NB4 (cell line): Measurements from ENCODE around the gene TEDC2.

Experiments used
- MAX ChIP-seq: IDR thresholded peaks from 2 replicates; pipeline ENCODE4 v1.6.1; 2011; ENCODE audit warnings: low read depth, low read length
- TF ChIP-seq, protein P1 (sequence below): IDR thresholded peaks from one replicate; pipeline ENCODE4 v1.5.1; 2012; ENCODE audit warnings: low read depth, low read length

DNA sequence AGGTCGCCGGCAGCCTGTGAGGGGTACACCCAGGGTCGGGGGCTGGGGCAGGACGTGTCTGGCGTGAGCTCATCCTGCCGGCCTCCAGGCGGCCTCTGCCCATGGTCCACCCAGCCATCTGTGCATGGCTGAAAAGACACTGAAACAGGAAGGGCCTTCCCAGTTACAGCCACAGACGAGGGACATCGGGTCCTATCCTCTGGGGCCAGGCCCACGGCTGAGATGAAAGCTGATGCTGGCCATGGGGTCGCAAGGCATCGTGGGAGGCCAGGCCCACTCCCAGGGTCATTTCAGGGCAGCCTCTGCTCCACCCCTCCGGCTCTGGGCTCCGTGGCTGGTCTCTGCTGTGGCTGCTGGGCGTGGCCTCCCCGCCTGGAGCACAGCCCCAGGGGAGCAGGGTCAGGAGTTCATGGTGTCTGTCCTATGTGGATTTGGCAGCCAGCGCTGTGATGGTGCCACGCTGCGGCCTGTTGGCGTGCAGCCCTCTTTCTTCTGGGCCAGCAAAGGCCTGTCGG, 37.3 kb downstream of the TEDC2 start:
- TF ChIP-seq, protein P1, sequence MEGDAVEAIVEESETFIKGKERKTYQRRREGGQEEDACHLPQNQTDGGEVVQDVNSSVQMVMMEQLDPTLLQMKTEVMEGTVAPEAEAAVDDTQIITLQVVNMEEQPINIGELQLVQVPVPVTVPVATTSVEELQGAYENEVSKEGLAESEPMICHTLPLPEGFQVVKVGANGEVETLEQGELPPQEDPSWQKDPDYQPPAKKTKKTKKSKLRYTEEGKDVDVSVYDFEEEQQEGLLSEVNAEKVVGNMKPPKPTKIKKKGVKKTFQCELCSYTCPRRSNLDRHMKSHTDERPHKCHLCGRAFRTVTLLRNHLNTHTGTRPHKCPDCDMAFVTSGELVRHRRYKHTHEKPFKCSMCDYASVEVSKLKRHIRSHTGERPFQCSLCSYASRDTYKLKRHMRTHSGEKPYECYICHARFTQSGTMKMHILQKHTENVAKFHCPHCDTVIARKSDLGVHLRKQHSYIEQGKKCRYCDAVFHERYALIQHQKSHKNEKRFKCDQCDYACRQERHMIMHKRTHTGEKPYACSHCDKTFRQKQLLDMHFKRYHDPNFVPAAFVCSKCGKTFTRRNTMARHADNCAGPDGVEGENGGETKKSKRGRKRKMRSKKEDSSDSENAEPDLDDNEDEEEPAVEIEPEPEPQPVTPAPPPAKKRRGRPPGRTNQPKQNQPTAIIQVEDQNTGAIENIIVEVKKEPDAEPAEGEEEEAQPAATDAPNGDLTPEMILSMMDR: no peak
- no peak for TF ChIP-seq MAX
